ENCODE data around the gene ZNF648.

GRCh38 chr1:182051938-182052337, 9.6 kb downstream of the ZNF648 start:
- TF ChIP-seq CTCF (IDR thresholded peaks at IDR 0.05) (no peak), ZFX (IDR thresholded peaks at IDR 0.05; ENCODE audit: borderline replicate concordance) (no peak)

Measured in 22Rv1 (cell line).